HFFc6 (cell line): ENCODE data around the gene SPTSSA. TPM values are rescaled to one million over a fixed set of nuclear protein-coding genes. Genes with fewer than 3 reads are reported as not detected.

ENCODE experiments used
- DNase-seq: peaks from one replicate; pipeline ENCODE4 v3.0.0-alpha.2; 2018
- H3K27ac Mint-ChIP-seq: 2 replicates; pipeline ENCODE4 v1.8.0; 2020; ENCODE audit warnings: mild to moderate bottlenecking, mixed read lengths
- H3K27me3 Mint-ChIP-seq: 2 replicates; pipeline ENCODE4 v1.8.0; 2021; ENCODE audit warnings: mild to moderate bottlenecking, moderate library complexity, mixed read lengths; ENCODE audit not compliant: insufficient read depth
- H3K36me3 Mint-ChIP-seq: 2 replicates; pipeline ENCODE4 v1.8.0; 2021; ENCODE audit warnings: low read depth, mixed read lengths
- H3K4me1 Mint-ChIP-seq: 2 replicates; pipeline ENCODE4 v1.8.0; 2020; ENCODE audit warnings: low read depth, mixed read lengths
- H3K4me3 Mint-ChIP-seq: 2 replicates; pipeline ENCODE4 v1.8.0; 2020; ENCODE audit warnings: mild to moderate bottlenecking, moderate library complexity, mixed read lengths
- H3K9me3 Mint-ChIP-seq: 2 replicates; pipeline ENCODE4 v1.8.0; 2020; ENCODE audit warnings: mild to moderate bottlenecking, mixed read lengths
- total RNA-seq, 6 experiments: library from RNA; stranded (reverse); fragmentation: NEBNext Ultra II Directional; extraction: Animal tissue kit (Norgen Biotek cat#: 25700); gene quantifications; 2 replicates in 1 of 6; 3 replicates in 5 of 6; pipeline ENCODE4 v1.2.3, GENCODE V29; 2021
- TF ChIP-seq, protein P1 (sequence below): fragments of 200-600 bp; sonication (generic); IDR thresholded peaks from 2 replicates; pipeline ENCODE4 v1.5.0; 2021; ENCODE audit warnings: antibody characterized with exemption, mild to moderate bottlenecking

SPTSSA gene
- total RNA-seq, 6 experiments from 2014 or later: 13.4 to 16.5 (median 15.4) TPM

DNA sequence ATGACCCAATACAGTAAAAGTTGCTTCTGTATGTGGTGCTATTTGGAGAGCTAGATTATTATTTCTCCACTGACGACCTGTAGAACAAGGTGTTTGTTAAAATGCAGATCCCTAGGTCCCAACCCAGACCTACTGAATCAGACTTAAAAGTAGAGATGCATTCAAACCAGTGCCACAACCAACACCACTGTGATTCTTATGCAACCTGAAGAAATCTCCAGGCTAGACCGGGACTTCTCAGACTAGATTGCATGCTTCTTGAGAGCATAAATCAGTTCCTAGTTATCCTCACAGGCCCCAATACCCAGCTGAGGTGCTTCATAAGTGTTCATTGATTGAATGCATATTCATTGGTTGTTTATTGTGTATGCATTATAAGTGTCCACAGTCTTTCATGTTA lies 78.2 kb downstream of the SPTSSA start:
- H3K27me3 Mint-ChIP-seq: peaks cover 8% of the 10 kb centered on the region
- no peaks in the 10 kb centered on the region for H3K36me3 Mint-ChIP-seq
- peaks cover 20% of the 10 kb centered on the region for H3K4me1 Mint-ChIP-seq
- H3K27ac Mint-ChIP-seq: no peak overlapping the region
- H3K9me3 Mint-ChIP-seq: no peaks in the 10 kb centered on the region
- TF ChIP-seq, protein P1, sequence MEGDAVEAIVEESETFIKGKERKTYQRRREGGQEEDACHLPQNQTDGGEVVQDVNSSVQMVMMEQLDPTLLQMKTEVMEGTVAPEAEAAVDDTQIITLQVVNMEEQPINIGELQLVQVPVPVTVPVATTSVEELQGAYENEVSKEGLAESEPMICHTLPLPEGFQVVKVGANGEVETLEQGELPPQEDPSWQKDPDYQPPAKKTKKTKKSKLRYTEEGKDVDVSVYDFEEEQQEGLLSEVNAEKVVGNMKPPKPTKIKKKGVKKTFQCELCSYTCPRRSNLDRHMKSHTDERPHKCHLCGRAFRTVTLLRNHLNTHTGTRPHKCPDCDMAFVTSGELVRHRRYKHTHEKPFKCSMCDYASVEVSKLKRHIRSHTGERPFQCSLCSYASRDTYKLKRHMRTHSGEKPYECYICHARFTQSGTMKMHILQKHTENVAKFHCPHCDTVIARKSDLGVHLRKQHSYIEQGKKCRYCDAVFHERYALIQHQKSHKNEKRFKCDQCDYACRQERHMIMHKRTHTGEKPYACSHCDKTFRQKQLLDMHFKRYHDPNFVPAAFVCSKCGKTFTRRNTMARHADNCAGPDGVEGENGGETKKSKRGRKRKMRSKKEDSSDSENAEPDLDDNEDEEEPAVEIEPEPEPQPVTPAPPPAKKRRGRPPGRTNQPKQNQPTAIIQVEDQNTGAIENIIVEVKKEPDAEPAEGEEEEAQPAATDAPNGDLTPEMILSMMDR: no peak
- DNase-seq: no peak
- H3K4me3 Mint-ChIP-seq: no peak overlapping the region

Other genes with a start within 250 kb of the SPTSSA start
- gene EAPP, start 77.5 kb upstream of the SPTSSA start, total RNA-seq: 10 to 100 TPM; 28.2 to 34.9 (median 30.4) TPM
- 100 to 1,000 TPM; 117 to 138 (median 130) TPM for gene SNX6, start 167.9 kb upstream of the SPTSSA start, total RNA-seq